ENCODE measurements around the gene OPA1. TPM values are rescaled to one million over a fixed set of nuclear protein-coding genes. Genes with fewer than 3 reads are reported as not detected.

OPA1 gene
- total RNA-seq, 1 experiment from 2014 or later: 72.0 TPM

GRCh38 chr3:193554811-193555210, 38.2 kb upstream of the OPA1 start, which contains the start of gene ATP13A4:
TSS of gene ATP13A4 (minus strand) at chr3:193554895. CDS start at chr3:193554799, 96 bp downstream.
- Histone ChIP-seq H2AFZ (ENCODE audit: low read depth, low read length, poor library complexity, severe bottlenecking) (no peak within 1 kb of the TSS), H3K36me3 (ENCODE audit: control insufficient read depth in 1 of 2, insufficient read depth in 2 of 2, low read length in 2 of 2) (no peaks in the 10 kb centered on the region), H3K9me2 (ENCODE audit: insufficient read depth) (no peaks in the 10 kb centered on the region), H3K4me2 (ENCODE audit: low read length) (no peak within 1 kb of the TSS), H3K4me3 (replicated peaks in 1 of 2; ENCODE audit: low read depth in 1 of 2, low read length in 2 of 2) (no peak within 1 kb of the TSS), H3K4me1 (ENCODE audit: control insufficient read depth in 1 of 2, insufficient read depth in 2 of 2, low read length in 2 of 2) (no peaks in the 10 kb centered on the region), H3K9ac (ENCODE audit: low read length) (no peak within 1 kb of the TSS), H3K27ac (ENCODE audit: low read depth, low read length) (no peak within 1 kb of the TSS), H4K20me1 (ENCODE audit: insufficient read depth) (no peaks in the 10 kb centered on the region), H3K27me3 (ENCODE audit: insufficient read depth, low read length) (peaks cover 24% of the 10 kb centered on the region), H3K79me2 (ENCODE audit: insufficient read depth, low read length) (no peaks in the 10 kb centered on the region), H3K9me3 (ENCODE audit: control insufficient read depth in 1 of 2, insufficient read depth in 1 of 2, low read depth in 1 of 2, low read length in 2 of 2) (no peaks in the 10 kb centered on the region)
- DNase-seq (ENCODE audit: low read depth, low spot score) (no peak), ATAC-seq (no peak)
- BruUV-seq (replicated peaks): no TSS peak
- no peak for TF ChIP-seq JUND (IDR thresholded peaks at IDR 0.05)
- no peak for TF ChIP-seq ZNF274 (IDR thresholded peaks at IDR 0.05; ENCODE audit: low read depth, low read length)
- TF ChIP-seq MAX (IDR thresholded peaks at IDR 0.05): no peak
- TF ChIP-seq EZH2phosphoT487 (IDR thresholded peaks at IDR 0.05; ENCODE audit: borderline replicate concordance): no peak
- TF ChIP-seq, protein P1, sequence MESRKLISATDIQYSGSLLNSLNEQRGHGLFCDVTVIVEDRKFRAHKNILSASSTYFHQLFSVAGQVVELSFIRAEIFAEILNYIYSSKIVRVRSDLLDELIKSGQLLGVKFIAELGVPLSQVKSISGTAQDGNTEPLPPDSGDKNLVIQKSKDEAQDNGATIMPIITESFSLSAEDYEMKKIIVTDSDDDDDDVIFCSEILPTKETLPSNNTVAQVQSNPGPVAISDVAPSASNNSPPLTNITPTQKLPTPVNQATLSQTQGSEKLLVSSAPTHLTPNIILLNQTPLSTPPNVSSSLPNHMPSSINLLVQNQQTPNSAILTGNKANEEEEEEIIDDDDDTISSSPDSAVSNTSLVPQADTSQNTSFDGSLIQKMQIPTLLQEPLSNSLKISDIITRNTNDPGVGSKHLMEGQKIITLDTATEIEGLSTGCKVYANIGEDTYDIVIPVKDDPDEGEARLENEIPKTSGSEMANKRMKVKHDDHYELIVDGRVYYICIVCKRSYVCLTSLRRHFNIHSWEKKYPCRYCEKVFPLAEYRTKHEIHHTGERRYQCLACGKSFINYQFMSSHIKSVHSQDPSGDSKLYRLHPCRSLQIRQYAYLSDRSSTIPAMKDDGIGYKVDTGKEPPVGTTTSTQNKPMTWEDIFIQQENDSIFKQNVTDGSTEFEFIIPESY (IDR thresholded peaks at IDR 0.05; ENCODE audit: extremely low read depth, insufficient replicate concordance, low read length): no peak
- CTCF ChIA-PET: no interaction called here
- POLR2A ChIA-PET: no interaction called here
- intact Hi-C loops (cut with micrococcal nuclease): no loop called here
- RAD21 ChIA-PET (ENCODE audit: low non-redundant PET in 1 of 2, low total read pairs in 2 of 2, uncharacterized antibody in 2 of 2, unreplicated experiment in 2 of 2): no interaction called here

- Histone ChIP-seq H3K4me1 (ENCODE audit: control insufficient read depth in 1 of 2, insufficient read depth in 2 of 2, low read length in 2 of 2) (no peaks in the 10 kb centered on the region), H3K9me2 (ENCODE audit: insufficient read depth) (no peaks in the 10 kb centered on the region), H3K27ac (ENCODE audit: low read depth, low read length) (no peak overlapping the region), H3K9me3 (ENCODE audit: control insufficient read depth in 1 of 2, insufficient read depth in 1 of 2, low read depth in 1 of 2, low read length in 2 of 2) (no peaks in the 10 kb centered on the region), H3K9ac (ENCODE audit: low read length) (no peak overlapping the region), H3K4me2 (ENCODE audit: low read length) (no peak overlapping the region), H3K4me3 (replicated peaks in 1 of 2; ENCODE audit: low read depth in 1 of 2, low read length in 2 of 2) (no peak overlapping the region), H3K27me3 (ENCODE audit: insufficient read depth, low read length) (peaks cover 24% of the 10 kb centered on the region), H2AFZ (ENCODE audit: low read depth, low read length, poor library complexity, severe bottlenecking) (no peak overlapping the region), H3K36me3 (ENCODE audit: control insufficient read depth in 1 of 2, insufficient read depth in 2 of 2, low read length in 2 of 2) (no peaks in the 10 kb centered on the region), H3K79me2 (ENCODE audit: insufficient read depth, low read length) (no peaks in the 10 kb centered on the region), H4K20me1 (ENCODE audit: insufficient read depth) (no peaks in the 10 kb centered on the region)
- BruUV-seq (replicated peaks): no TSS peak
- ATAC-seq (no peak), DNase-seq (ENCODE audit: low read depth, low spot score) (no peak)
- ChIA-PET POLR2A (no interaction called here), CTCF (no interaction called here), RAD21 (ENCODE audit: low non-redundant PET in 1 of 2, low total read pairs in 2 of 2, uncharacterized antibody in 2 of 2, unreplicated experiment in 2 of 2) (no interaction called here)
- TF ChIP-seq EZH2 (IDR thresholded peaks at IDR 0.05): no peak
- intact Hi-C loops (cut with micrococcal nuclease): no loop called here
These were observed 36.2 kb upstream of the OPA1 start for GRCh38 chr3:193556841-193557240.

All from HCT116 (cell line).